Measurements from ENCODE around the gene EEF2KMT. TPM values are rescaled to one million over a fixed set of nuclear protein-coding genes. Genes with fewer than 3 reads are reported as not detected.
A peak's percentile ranks its signal among the peaks of the same experiment; 100 is the strongest.

EEF2KMT gene
- total RNA-seq, 1 donor from 2014 or later, result 10.7 TPM

- DNase-seq (ENCODE audit: low spot score), result peak; percentile 37
- H3K4me3 Mint-ChIP-seq (ENCODE audit: unreplicated experiment), result no peak overlapping the region
- no peak for TF ChIP-seq CTCF (IDR thresholded peaks at IDR 0.05)
- H3K4me1 Mint-ChIP-seq (ENCODE audit: low read depth), result peaks cover 22% of the 10 kb centered on the region
- H3K9me3 Mint-ChIP-seq (ENCODE audit: low read depth), result no peaks in the 10 kb centered on the region
- H3K27ac Mint-ChIP-seq (ENCODE audit: unreplicated experiment), result no peak overlapping the region
- peaks cover 18% of the 10 kb centered on the region for H3K27me3 Mint-ChIP-seq (ENCODE audit: low read depth)
- no peaks in the 10 kb centered on the region for H3K36me3 Mint-ChIP-seq (ENCODE audit: low read depth)
These were observed 28.5 kb downstream of the EEF2KMT start for GRCh38 chr16:5069048-5069447.

DNA sequence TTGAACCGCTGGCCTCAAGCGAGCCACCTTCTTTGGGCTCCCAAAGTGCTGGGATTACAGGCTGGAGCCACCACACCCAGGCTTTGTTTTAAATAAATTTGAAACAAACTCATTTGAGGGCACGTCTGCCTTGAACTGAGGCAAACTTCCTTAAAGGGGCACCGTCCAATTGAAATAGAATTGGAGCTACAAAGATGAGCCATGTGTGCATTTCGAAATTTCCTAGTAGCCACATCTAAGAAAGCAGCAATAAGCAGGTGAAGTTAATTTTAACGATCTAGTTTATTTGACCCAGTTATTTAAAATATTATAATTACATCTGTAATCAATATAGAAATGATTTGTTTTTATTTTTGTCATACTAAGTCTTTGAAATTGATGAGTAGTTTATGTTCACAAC, 31.1 kb downstream of the EEF2KMT start:
- TF ChIP-seq CTCF (IDR thresholded peaks at IDR 0.05), result no peak
- Mint-ChIP-seq H3K27ac (ENCODE audit: unreplicated experiment) (no peak overlapping the region), H3K27me3 (ENCODE audit: low read depth) (peaks cover 35% of the 10 kb centered on the region), H3K4me3 (ENCODE audit: unreplicated experiment) (no peak overlapping the region), H3K9me3 (ENCODE audit: low read depth) (no peaks in the 10 kb centered on the region), H3K36me3 (ENCODE audit: low read depth) (no peaks in the 10 kb centered on the region), H3K4me1 (ENCODE audit: low read depth) (peaks cover 4% of the 10 kb centered on the region)
- DNase-seq (ENCODE audit: low spot score), result peak; percentile 12

GRCh38 chr16:5065813-5066212, 31.8 kb downstream of the EEF2KMT start, which contains the start of gene C16orf89:
Gene C16orf89, minus strand, starts transcription at chr16:5065956. Its CDS starts 48 bp downstream, at chr16:5065908.
- DNase-seq (ENCODE audit: low spot score), result peak; percentile 87
- Mint-ChIP-seq H3K4me1 (ENCODE audit: low read depth) (no peaks in the 10 kb centered on the region), H3K36me3 (ENCODE audit: low read depth) (no peaks in the 10 kb centered on the region), H3K27me3 (ENCODE audit: low read depth) (peaks cover 36% of the 10 kb centered on the region), H3K27ac (ENCODE audit: unreplicated experiment) (no peak within 1 kb of the TSS), H3K9me3 (ENCODE audit: low read depth) (no peaks in the 10 kb centered on the region), H3K4me3 (ENCODE audit: unreplicated experiment) (no peak within 1 kb of the TSS)
- no peak for TF ChIP-seq CTCF (IDR thresholded peaks at IDR 0.05)

DNA sequence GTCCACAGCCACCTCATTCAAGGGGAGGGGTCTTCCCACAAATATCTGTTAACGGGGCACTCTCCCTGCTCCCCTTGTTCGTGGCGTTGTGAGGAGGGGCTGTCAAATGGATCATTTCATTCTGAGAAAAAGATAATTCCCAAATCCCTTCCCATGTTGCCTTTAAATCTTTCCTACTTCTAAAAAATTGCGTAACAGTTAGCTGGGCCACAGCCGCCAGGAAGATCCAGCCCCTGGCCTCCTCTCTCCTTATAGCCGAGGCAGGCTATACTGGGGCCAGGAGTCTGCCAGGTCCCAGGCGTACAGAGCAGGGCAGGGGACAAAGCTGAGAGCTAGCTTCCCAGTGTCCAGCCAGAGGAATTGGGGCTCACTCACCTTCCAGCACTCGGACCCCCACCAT, 32.3 kb downstream of the EEF2KMT start:
- Mint-ChIP-seq H3K36me3 (ENCODE audit: low read depth) (no peaks in the 10 kb centered on the region), H3K4me3 (ENCODE audit: unreplicated experiment) (no peak overlapping the region), H3K27me3 (ENCODE audit: low read depth) (peaks cover 36% of the 10 kb centered on the region), H3K4me1 (ENCODE audit: low read depth) (no peaks in the 10 kb centered on the region), H3K27ac (ENCODE audit: unreplicated experiment) (no peak overlapping the region), H3K9me3 (ENCODE audit: low read depth) (no peaks in the 10 kb centered on the region)
- TF ChIP-seq CTCF (IDR thresholded peaks at IDR 0.05), result no peak
- DNase-seq (ENCODE audit: low spot score), result no peak

- Mint-ChIP-seq H3K27me3 (ENCODE audit: low read depth) (peaks cover 36% of the 10 kb centered on the region), H3K9me3 (ENCODE audit: low read depth) (no peaks in the 10 kb centered on the region), H3K4me3 (ENCODE audit: unreplicated experiment) (no peak overlapping the region), H3K4me1 (ENCODE audit: low read depth) (no peaks in the 10 kb centered on the region), H3K36me3 (ENCODE audit: low read depth) (no peaks in the 10 kb centered on the region), H3K27ac (ENCODE audit: unreplicated experiment) (no peak overlapping the region)
- DNase-seq (ENCODE audit: low spot score), result peak; percentile 73
- no peak for TF ChIP-seq CTCF (IDR thresholded peaks at IDR 0.05)
These were observed 32.7 kb downstream of the EEF2KMT start for GRCh38 chr16:5064915-5065314.

Measured in chondrocyte (in vitro differentiated cells).